Measurements from ENCODE around the gene BBOF1.

Gene BBOF1

GRCh38 chr14:74014299-74014698 lies 4.8 kb upstream of the BBOF1 start:
- H2AFZ ChIP-seq (ENCODE audit: low read depth, low read length): no peak overlapping the region
- H3K27me3 ChIP-seq (ENCODE audit: insufficient read depth, low read length, poor library complexity): no peaks in the 10 kb centered on the region
- ATAC-seq (ENCODE audit: insufficient read depth, low read depth) (no peak), DNase-seq (no peak)
- H3K9me3 ChIP-seq (ENCODE audit: insufficient read depth, low read length, severe bottlenecking): no peaks in the 10 kb centered on the region
- peaks cover 9% of the 10 kb centered on the region for H3K4me1 ChIP-seq (ENCODE audit: insufficient read depth, low read length)
- H4K20me1 ChIP-seq (ENCODE audit: insufficient read depth, low read length): no peaks in the 10 kb centered on the region
- H3K27ac ChIP-seq (ENCODE audit: low read length): no peak overlapping the region
- H3K36me3 ChIP-seq (ENCODE audit: insufficient read depth, low read length): peaks cover 17% of the 10 kb centered on the region
- no peak for TF ChIP-seq CTCF (IDR thresholded peaks at IDR 0.05; ENCODE audit: borderline replicate concordance, extremely low read depth, low read length, poor library complexity, severe bottlenecking)
- TF ChIP-seq EZH2 (IDR thresholded peaks at IDR 0.05; ENCODE audit: borderline replicate concordance, low read depth, low read length, severe bottlenecking): no peak
- peaks cover 4% of the 10 kb centered on the region for H3K79me2 ChIP-seq (ENCODE audit: insufficient read depth, low read length)
- H3K4me3 ChIP-seq (ENCODE audit: low read depth in 1 of 2, low read length in 2 of 2): no peak overlapping the region
- no peak overlapping the region for H3K4me2 ChIP-seq (ENCODE audit: insufficient read depth, low read length)
- H3K9ac ChIP-seq (ENCODE audit: low read depth, low read length): no peak overlapping the region

- no peak for ATAC-seq (ENCODE audit: insufficient read depth, low read depth)
- Histone ChIP-seq H3K4me2 (ENCODE audit: insufficient read depth, low read length) (no peak overlapping the region), H3K4me1 (ENCODE audit: insufficient read depth, low read length) (peaks cover 18% of the 10 kb centered on the region), H3K4me3 (ENCODE audit: low read depth in 1 of 2, low read length in 2 of 2) (no peak overlapping the region), H3K9me3 (ENCODE audit: insufficient read depth, low read length, severe bottlenecking) (no peaks in the 10 kb centered on the region), H3K36me3 (ENCODE audit: insufficient read depth, low read length) (peaks cover 17% of the 10 kb centered on the region), H3K27me3 (ENCODE audit: insufficient read depth, low read length, poor library complexity) (no peaks in the 10 kb centered on the region), H3K79me2 (ENCODE audit: insufficient read depth, low read length) (peaks cover 7% of the 10 kb centered on the region), H2AFZ (ENCODE audit: low read depth, low read length) (no peak overlapping the region), H3K9ac (ENCODE audit: low read depth, low read length) (no peak overlapping the region), H3K27ac (ENCODE audit: low read length) (no peak overlapping the region), H4K20me1 (ENCODE audit: insufficient read depth, low read length) (no peaks in the 10 kb centered on the region)
- DNase-seq: no peak
- TF ChIP-seq EZH2 (IDR thresholded peaks at IDR 0.05; ENCODE audit: borderline replicate concordance, low read depth, low read length, severe bottlenecking): no peak
- TF ChIP-seq CTCF (IDR thresholded peaks at IDR 0.05; ENCODE audit: borderline replicate concordance, extremely low read depth, low read length, poor library complexity, severe bottlenecking): no peak
Observed at GRCh38 chr14:74015176-74015575, 4.0 kb upstream of the BBOF1 start.

- DNase-seq: no peak
- Histone ChIP-seq H3K27ac (ENCODE audit: low read length) (no peak overlapping the region), H3K9ac (ENCODE audit: low read depth, low read length) (no peak overlapping the region), H3K79me2 (ENCODE audit: insufficient read depth, low read length) (peaks cover 7% of the 10 kb centered on the region), H3K9me3 (ENCODE audit: insufficient read depth, low read length, severe bottlenecking) (no peaks in the 10 kb centered on the region), H4K20me1 (ENCODE audit: insufficient read depth, low read length) (no peaks in the 10 kb centered on the region), H3K27me3 (ENCODE audit: insufficient read depth, low read length, poor library complexity) (no peaks in the 10 kb centered on the region), H3K4me2 (ENCODE audit: insufficient read depth, low read length) (no peak overlapping the region), H3K4me1 (ENCODE audit: insufficient read depth, low read length) (peaks cover 20% of the 10 kb centered on the region), H3K36me3 (ENCODE audit: insufficient read depth, low read length) (peaks cover 13% of the 10 kb centered on the region), H2AFZ (ENCODE audit: low read depth, low read length) (no peak overlapping the region), H3K4me3 (ENCODE audit: low read depth in 1 of 2, low read length in 2 of 2) (no peak overlapping the region)
- TF ChIP-seq EZH2 (IDR thresholded peaks at IDR 0.05; ENCODE audit: borderline replicate concordance, low read depth, low read length, severe bottlenecking): no peak
- TF ChIP-seq CTCF (IDR thresholded peaks at IDR 0.05; ENCODE audit: borderline replicate concordance, extremely low read depth, low read length, poor library complexity, severe bottlenecking): no peak
- ATAC-seq (ENCODE audit: insufficient read depth, low read depth): no peak
Observed at GRCh38 chr14:74015963-74016362, 3.2 kb upstream of the BBOF1 start.

GRCh38 chr14:74018174-74018585 lies 969 bp upstream of the BBOF1 start:
- H2AFZ ChIP-seq (ENCODE audit: low read depth, low read length): peak overlapping the region; percentile 100
- ATAC-seq (ENCODE audit: insufficient read depth, low read depth): peak; percentile 32
- H3K27ac ChIP-seq (ENCODE audit: low read length): peak overlapping the region; percentile 88
- TF ChIP-seq EZH2 (IDR thresholded peaks at IDR 0.05; ENCODE audit: borderline replicate concordance, low read depth, low read length, severe bottlenecking) (no peak), CTCF (IDR thresholded peaks at IDR 0.05; ENCODE audit: borderline replicate concordance, extremely low read depth, low read length, poor library complexity, severe bottlenecking) (no peak)
- H3K36me3 ChIP-seq (ENCODE audit: insufficient read depth, low read length): peaks cover 6% of the 10 kb centered on the region
- no peak for DNase-seq
- peaks cover 7% of the 10 kb centered on the region for H3K79me2 ChIP-seq (ENCODE audit: insufficient read depth, low read length)
- H3K4me1 ChIP-seq (ENCODE audit: insufficient read depth, low read length): peaks cover 20% of the 10 kb centered on the region
- peak overlapping the region; percentile 93 to 99 for H3K4me3 ChIP-seq (ENCODE audit: low read depth in 1 of 2, low read length in 2 of 2)
- no peaks in the 10 kb centered on the region for H4K20me1 ChIP-seq (ENCODE audit: insufficient read depth, low read length)
- H3K27me3 ChIP-seq (ENCODE audit: insufficient read depth, low read length, poor library complexity): no peaks in the 10 kb centered on the region
- peak overlapping the region; percentile 94 for H3K9ac ChIP-seq (ENCODE audit: low read depth, low read length)
- peak overlapping the region; percentile 96 for H3K4me2 ChIP-seq (ENCODE audit: insufficient read depth, low read length)
- H3K9me3 ChIP-seq (ENCODE audit: insufficient read depth, low read length, severe bottlenecking): no peaks in the 10 kb centered on the region
